NB4 (cell line): Measurements from ENCODE around the gene IQGAP3.
"Not testable (repeated sequence)": the region's sequence is repeated elsewhere in the genome, so short reads cannot be mapped to it uniquely, and the experiment has no call there.

Experiments
- MYC ChIP-seq: IDR thresholded peaks from 2 replicates; pipeline ENCODE4 v1.6.1; 2011; ENCODE audit warnings: low read depth, low read length
- POLR2A ChIP-seq: IDR thresholded peaks from 2 replicates; pipeline ENCODE4 v1.6.1; 2011; ENCODE audit warnings: mild to moderate bottlenecking; ENCODE audit not compliant: insufficient read length; ENCODE audit errors: extremely low read depth
- TF ChIP-seq, protein P1 (sequence below): IDR thresholded peaks from 2 replicates; pipeline ENCODE4 v1.6.1; 2011; ENCODE audit warnings: low read depth, low read length
- TF ChIP-seq, protein P2 (sequence below): IDR thresholded peaks from one replicate; pipeline ENCODE4 v1.5.1; 2012; ENCODE audit warnings: low read depth, low read length

DNA sequence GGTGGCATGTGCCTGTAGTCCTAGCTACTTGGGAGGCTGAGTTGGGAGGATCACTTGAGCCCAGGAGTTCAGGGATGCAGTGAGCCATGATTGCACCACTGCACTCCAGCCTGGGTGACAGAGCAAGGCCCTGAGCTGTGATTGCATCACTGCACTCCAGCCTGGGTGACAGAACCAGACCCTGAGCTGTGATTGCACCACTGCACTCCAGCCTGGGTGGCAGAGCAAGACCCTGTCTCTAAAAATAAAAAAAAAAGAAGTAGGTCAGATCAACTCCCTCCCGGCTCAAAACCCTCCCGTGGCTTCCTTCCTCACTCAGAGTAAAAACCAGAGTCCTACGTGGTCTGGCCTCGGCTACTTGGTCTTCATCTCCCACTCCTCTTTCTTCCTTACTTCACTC, 19.4 kb downstream of the IQGAP3 start:
- TF ChIP-seq, protein P1, sequence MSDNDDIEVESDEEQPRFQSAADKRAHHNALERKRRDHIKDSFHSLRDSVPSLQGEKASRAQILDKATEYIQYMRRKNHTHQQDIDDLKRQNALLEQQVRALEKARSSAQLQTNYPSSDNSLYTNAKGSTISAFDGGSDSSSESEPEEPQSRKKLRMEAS: not testable (repeated sequence)
- TF ChIP-seq, protein P2, sequence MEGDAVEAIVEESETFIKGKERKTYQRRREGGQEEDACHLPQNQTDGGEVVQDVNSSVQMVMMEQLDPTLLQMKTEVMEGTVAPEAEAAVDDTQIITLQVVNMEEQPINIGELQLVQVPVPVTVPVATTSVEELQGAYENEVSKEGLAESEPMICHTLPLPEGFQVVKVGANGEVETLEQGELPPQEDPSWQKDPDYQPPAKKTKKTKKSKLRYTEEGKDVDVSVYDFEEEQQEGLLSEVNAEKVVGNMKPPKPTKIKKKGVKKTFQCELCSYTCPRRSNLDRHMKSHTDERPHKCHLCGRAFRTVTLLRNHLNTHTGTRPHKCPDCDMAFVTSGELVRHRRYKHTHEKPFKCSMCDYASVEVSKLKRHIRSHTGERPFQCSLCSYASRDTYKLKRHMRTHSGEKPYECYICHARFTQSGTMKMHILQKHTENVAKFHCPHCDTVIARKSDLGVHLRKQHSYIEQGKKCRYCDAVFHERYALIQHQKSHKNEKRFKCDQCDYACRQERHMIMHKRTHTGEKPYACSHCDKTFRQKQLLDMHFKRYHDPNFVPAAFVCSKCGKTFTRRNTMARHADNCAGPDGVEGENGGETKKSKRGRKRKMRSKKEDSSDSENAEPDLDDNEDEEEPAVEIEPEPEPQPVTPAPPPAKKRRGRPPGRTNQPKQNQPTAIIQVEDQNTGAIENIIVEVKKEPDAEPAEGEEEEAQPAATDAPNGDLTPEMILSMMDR: not testable (repeated sequence)
- not testable (repeated sequence) for TF ChIP-seq POLR2A, MYC
